ENCODE measurements around the gene STK32B.
"Not testable (repeated sequence)": the region's sequence is repeated elsewhere in the genome, so short reads cannot be mapped to it uniquely, and the experiment has no call there.

Gene STK32B

GRCh38 chr4:5030927-5031326, 20.4 kb upstream of the STK32B start:
- DNase-seq, result no peak

- no peak for DNase-seq
Measured at GRCh38 chr4:5032813-5033212, 18.5 kb upstream of the STK32B start.

- no peak for DNase-seq
Measured at GRCh38 chr4:5033281-5033841, 17.9 kb upstream of the STK32B start.

DNA sequence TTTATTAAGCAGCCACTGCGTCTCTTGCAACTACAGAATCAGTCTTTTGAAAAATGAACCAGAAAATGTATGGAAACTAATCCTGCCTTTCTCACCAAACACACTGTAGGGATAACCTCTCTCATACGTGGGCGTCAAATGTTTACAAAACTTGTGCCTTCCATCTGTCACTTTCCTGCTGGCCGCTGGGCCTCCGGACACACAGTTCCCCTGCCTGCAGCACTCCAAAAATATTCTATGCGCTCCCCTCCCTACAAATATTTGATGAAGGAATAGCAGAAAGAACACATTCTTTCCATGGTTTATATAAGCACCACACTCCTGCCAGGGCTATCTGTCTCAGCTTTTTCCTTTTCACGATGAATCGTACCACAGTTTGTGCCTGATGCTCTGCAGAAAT, 17.1 kb upstream of the STK32B start:
- no peak for DNase-seq

GRCh38 chr4:5036239-5036638, 15.0 kb upstream of the STK32B start:
- DNase-seq, result no peak

DNA sequence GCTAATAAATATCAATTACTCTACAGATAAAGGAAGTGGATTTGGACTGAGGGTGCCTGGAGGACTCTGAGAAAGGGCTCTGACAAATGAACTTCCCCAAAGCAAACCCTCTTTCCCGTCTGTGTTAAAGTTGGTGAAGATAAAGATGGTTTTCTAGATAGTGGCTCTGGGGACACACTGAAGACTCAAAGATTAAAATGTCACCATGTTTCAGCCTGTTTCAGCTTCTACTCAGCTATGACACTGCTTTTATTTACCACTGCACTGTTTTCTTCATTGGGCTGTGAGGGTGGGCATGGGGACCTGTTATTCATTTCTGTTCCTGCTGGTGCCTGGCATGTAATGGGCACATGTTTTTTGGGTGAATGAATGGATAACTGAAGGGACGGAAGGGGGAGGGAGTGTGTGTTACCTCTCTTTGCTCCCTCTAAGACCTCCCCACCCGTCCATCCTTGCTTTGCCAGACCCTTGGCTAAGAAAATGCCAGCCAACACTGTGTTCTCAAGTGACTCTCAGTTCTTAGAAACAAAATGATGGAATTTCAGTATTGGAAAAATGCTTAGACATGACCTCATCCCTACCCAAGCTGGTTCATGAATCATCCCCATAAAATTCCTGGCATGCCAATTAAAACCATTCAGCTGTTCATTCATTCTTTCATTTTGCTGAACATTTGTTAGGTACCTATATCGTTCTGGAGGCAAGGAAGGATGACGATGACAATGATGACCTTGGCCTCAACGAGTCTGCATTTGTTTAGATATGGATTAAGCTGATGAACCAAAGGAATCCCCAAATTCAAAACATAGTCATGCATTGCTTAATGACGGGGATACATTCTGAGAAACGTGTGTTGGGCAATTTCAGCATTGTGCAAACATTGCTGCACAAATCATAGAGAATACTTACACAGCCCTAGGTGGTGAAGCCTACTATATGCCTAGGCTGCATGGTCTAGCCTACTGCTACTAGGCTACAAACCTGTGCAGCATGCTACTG, 13.4 kb upstream of the STK32B start:
- DNase-seq, result no peak

DNA sequence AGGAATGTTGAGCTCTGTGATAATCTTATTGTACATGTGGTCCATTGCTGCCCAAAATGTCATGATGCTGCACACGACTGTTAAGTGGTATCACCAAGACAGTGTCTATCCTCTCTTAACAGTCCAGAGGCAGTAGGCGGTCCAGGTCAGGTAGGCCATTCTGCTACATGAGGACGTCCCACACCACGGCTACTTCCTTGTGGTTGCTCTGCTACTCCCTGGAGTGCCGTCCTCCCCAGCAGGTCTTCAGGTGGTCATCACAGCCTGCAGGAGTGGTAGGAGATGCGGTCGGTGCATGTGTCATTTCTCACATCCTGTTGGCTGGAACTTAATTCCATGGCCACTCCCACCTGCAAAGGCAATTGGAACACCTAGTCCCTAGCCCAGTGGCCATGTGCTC, 11.5 kb upstream of the STK32B start:
- no peak for DNase-seq

DNA sequence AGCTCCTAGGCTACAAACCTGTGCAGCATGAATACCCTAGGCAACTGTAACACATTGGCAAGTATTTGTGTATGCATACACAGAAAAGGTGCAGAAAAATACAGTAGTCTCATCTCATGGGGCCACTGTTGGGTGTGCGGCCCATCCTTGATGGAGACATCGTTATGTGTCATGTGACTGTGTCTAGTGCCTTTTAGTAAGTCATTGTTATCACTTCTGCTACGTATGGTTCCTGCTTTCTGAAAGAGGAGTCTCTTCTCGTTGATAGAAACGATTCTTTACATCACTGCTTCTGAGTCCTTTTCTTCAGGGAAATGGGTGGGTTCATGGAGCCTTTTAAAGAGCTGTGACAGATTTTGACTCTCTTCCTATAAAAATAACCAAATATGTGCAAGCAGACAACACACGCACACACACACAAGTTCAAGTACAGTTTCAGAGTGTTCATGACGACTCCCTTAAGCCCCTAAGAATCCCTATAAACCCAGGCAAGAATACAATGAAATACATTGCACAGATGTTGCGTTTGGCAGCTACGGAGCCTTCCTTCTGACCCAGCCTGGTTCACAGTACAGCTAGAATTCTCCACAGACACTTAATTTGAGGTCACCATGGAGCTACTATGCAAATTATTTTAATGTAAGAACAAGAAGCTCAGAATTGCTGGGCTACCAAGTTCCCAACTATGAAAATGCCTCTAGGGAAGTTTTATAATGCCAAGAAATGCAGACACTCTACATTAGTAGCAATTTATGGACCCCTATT, 10.2 kb upstream of the STK32B start:
- DNase-seq, result no peak

DNA sequence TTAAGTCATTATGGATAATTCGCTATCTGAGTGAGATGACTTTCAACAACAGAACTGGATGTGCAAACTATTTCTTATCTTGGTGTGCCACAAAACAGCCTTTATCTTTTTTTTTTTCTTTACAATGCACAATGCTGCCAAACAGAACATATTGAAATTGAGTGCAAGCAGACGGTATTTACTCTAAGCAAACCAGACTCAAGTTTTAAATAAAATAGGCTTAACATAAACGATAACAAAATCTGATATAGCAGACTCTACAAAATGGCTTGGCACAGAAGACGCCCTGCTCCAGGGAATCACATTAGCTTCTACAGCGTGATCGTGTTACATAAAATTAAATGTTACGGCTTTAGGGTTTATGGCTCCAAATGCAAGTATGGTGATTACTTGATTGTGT, 9.6 kb upstream of the STK32B start:
- DNase-seq, result no peak

DNA sequence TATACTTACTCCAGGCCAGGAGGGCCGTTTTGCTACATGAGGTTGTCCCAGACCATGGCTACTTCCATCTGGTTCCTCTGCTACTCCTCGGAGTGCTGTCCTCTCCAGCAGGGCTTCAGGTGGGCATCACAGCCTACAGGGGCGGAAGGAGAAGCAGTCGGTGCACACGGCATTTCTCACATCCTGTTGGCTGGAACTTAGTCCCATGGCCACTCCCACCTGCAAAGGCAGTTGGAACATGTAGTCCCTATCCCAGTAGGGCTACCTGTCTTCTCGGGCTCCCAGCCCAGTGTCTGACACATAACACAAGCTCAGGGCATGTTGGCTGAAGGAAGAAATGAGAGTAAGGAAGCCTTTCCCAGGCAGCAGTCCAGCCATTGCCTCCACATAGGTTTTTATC, 7.7 kb upstream of the STK32B start:
- DNase-seq, result no peak

GRCh38 chr4:5044341-5044740, 6.9 kb upstream of the STK32B start:
- DNase-seq, result no peak

DNA sequence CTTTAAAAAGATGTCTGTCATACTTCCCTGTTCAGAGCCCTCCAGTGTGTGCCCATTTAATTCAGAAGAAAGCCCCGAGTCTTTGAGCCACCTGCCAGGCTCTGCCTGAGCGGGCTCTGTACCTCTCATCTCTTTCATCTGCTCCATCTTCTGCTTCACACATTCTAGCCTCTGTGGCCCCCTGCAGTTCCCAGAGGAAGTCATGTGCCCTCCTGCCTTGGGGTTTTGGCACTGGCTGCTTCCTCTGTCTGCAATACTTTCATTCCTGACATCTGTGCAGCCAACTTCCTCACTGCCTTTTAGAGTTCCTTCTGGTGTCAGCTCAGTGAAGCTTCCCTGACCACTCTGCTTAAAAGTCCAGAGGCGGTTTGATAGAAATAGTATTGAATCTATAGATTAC, 6.2 kb upstream of the STK32B start:
- no peak for DNase-seq

- no peak for DNase-seq
Measured at GRCh38 chr4:5048721-5049120, 2.6 kb upstream of the STK32B start.

GRCh38 chr4:5050520-5051277, 581 bp upstream of the STK32B start:
- DNase-seq, result peak; percentile 69

- no peak for DNase-seq
Measured at GRCh38 chr4:5052204-5052702, 973 bp downstream of the STK32B start.

GRCh38 chr4:5052726-5053425, 1.6 kb downstream of the STK32B start:
- no peak for DNase-seq

DNA sequence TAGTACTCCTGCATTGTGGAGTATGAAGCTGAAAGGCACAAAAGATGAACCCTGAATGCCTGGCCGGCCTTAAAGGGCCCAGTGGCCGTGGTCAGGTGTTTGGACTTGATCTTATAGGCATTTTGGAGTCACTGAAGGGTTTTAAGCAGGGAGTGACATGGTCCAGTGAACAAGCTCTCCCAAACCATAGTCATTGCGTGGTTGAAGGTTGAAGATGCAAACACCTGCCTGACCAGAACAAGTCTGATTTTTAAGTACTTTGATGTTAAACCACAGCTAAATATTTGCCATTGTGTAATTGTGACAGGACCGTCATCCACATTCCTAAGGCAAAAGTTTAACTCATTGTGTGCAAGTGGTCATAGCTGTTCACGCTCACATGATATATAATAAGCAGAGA, 3.3 kb downstream of the STK32B start:
- no peak for DNase-seq

DNA sequence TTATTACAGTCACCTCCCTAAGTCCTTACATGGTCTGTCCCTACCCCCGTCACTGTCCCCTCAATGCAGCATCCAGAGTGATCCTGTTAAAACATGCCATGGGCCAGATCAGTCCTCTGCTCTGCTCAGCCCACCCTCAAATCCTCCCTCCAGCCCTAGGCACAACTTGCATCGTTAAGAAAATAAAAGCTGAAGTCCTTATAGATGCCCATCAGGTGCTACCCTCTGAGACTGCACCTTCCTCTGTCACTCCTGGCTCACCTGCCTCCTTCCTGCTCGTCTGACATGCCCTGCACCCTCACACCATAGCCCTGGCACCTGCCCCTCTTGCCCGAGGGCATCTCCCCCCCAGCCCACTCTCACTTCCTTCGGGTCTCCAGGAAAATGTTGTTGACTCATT, 4.1 kb downstream of the STK32B start:
- no peak for DNase-seq

GRCh38 chr4:5066101-5066500, 14.8 kb downstream of the STK32B start:
- no peak for DNase-seq

DNA sequence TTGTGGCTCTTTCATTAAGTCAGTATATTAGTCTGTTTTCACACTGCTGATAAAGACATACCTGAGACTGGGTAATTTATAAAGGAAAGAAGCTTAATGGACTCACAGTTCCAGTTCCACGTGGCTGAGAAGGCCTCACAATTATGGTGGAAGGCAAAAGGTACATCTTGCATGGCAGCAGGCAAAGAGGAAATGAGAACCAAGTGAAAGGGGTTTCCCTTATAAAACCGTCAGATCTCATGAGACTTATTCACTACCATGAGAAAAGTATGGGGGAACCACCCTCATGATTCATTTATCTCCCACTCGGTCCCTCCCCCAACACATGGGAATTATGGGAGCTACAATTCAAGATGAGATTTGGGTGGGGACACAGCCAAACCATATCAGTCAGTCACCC, 15.7 kb downstream of the STK32B start:
- DNase-seq, result not testable (repeated sequence)

- DNase-seq, result no peak
Measured at GRCh38 chr4:5067908-5068307, 16.6 kb downstream of the STK32B start.

- DNase-seq, result no peak
Measured at GRCh38 chr4:5069901-5070300, 18.6 kb downstream of the STK32B start.

Data from NCI-H69 (cell line).